Tibial nerve (tissue), 4 donors: ENCODE measurements around the gene PROCA1.

Experiments used
- CTCF ChIP-seq, 5 experiments: fragments of 200-600 bp in 3 of 5; fragments of 450-650 bp in 2 of 5; sonication (generic) in 3 of 5; IDR thresholded peaks; one replicate each; pipeline ENCODE4 v1.5.1; 2016 to 2019; ENCODE audit warnings: antibody characterized with exemption in 5 of 5, mild to moderate bottlenecking in 3 of 5, moderate library complexity in 2 of 5
- EP300 ChIP-seq, 2 donors: sonication (generic); formaldehyde crosslinking; IDR thresholded peaks; one replicate each; pipeline ENCODE4 v1.6.1; 2017; ENCODE audit warnings: antibody characterized with exemption in 2 of 2, mild to moderate bottlenecking in 1 of 2
- POLR2A ChIP-seq, 2 donors: fragments of 450-650 bp; IDR thresholded peaks; one replicate each; pipeline ENCODE4 v1.6.1; 2017; ENCODE audit warnings: antibody characterized with exemption in 2 of 2, mild to moderate bottlenecking in 2 of 2, moderate library complexity in 2 of 2

DNA sequence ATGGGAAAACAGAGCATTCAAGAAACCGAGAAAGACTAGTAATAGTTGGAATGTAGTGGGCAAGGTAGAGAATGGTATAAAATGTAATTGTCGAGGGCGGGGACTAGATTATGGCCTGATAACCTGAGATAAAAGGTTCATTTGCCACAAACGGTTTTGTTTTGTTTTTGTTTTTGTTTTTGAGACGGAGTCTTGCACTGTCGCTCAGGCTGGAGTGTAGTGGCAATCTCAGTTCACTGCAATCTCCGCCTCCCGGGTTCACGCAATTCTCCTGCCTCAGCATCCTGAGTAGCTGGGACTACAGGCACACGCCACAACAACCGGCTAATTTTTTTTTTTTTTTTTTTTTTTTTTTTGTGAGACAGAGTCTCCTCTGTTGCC lies 18.3 kb upstream of the PROCA1 start:
- TF ChIP-seq CTCF (IDR thresholded peaks at IDR 0.05) (no peak), EP300 (IDR thresholded peaks at IDR 0.05) (no peak), POLR2A (IDR thresholded peaks at IDR 0.05) (no peak)
